ENCODE data around the gene PLCB1.

PLCB1 gene

DNA sequence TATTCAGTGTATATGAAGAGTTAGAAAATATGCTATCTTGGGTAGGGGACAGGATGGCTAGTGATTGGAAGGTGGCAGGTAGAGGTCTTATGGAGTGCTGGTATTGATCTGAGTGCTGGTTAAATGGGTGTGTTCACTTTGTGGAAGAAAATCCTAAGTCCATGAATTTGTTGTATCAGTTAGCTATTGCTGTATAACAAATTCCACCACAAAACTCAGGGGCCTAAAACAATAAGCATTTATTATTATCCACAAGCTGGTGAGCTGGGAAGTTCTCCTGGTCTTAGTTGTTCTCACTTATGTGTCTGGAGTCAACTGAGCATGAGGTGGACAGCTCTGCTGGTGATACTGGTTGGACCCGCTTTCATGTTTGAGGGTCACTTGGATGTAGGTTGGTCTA is 724.6 kb downstream of the PLCB1 start:
- no peak for DNase-seq

DNA sequence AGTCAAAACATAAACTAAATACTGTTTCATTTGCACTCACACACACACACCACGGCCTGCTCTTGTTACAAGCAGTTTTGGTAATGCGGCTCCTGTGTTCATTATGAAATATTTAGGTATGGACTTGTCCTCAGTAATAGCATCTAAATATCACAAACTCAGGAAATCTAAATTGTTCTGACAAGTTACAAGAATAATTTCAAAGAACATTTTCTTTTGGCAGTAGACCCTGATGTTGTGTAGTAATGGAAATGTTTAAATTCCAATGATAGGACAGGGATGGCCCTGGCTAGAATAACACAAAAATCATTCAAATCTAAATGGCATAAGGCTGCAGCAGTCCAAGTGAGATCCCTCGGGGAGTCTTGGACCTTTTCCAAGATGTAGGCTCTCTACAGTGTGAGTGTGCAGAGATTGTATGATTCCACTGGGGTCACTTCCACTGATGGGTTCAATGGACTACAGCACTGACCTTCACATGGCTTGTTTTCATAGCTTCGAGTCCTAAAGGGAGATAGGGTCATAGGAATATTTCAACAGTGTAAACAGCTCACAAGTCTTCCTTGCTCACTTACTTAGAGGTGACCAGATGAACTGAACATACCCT is 726.2 kb downstream of the PLCB1 start:
- DNase-seq = no peak

DNA sequence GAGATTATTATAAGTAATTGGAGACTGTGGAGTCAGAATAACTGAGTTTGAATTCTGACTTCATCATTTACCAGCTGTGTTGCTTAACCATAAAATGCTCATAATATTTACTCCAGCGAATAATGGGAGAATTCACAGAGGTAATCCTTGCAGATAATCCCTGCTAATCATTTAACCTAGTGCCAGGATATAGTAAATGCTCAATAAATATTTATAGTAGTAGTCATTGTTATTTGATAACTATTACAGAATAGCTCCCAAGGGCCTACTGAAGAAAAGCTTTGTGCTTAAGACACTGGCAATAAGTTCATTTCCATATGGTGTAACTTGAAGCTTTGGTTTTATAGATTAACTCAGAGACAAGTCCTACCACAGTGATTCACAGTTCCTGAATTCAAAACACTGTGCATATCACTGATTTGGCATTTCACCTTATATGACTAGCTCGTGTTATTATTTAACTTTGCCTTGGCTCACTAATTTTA is 728.0 kb downstream of the PLCB1 start:
- DNase-seq = no peak

GRCh38 chr20:8862092-8862491 is 730.0 kb downstream of the PLCB1 start:
- no peak for DNase-seq

- DNase-seq = no peak
Observed at GRCh38 chr20:8865636-8866035, 733.6 kb downstream of the PLCB1 start.

- no peak for DNase-seq
Observed at GRCh38 chr20:8867038-8867740, 735.1 kb downstream of the PLCB1 start.

DNA sequence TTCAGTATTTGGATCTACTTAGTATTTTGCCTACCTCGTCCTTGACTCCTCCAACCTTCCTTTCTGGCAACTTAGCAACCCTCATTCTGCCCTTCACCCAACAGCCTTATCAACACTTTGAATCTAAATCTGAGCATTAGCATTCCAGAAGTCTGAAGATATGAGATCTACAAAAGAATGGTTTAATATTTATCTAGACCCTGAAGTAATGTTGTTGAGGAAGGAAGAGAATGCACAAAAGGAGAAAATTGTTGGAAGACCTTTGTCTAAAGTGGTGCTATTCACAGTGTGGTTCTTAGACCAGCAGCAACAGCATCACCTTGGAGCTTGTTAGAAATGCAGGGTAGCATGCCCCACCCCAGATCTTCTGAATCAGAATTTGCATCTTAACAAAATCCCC is 738.6 kb downstream of the PLCB1 start:
- no peak for DNase-seq

- DNase-seq = no peak
Observed at GRCh38 chr20:8874437-8874836, 742.4 kb downstream of the PLCB1 start.

- no peak for DNase-seq
Observed at GRCh38 chr20:8875586-8875985, 743.5 kb downstream of the PLCB1 start.

- no peak for DNase-seq
Observed at GRCh38 chr20:8876366-8876765, 744.3 kb downstream of the PLCB1 start.

- DNase-seq = no peak
Observed at GRCh38 chr20:8877294-8877693, 745.2 kb downstream of the PLCB1 start.

- DNase-seq = no peak
Observed at GRCh38 chr20:8879669-8880068, 747.6 kb downstream of the PLCB1 start.

- DNase-seq = no peak
Observed at GRCh38 chr20:8880085-8880853, 748.2 kb downstream of the PLCB1 start.

DNA sequence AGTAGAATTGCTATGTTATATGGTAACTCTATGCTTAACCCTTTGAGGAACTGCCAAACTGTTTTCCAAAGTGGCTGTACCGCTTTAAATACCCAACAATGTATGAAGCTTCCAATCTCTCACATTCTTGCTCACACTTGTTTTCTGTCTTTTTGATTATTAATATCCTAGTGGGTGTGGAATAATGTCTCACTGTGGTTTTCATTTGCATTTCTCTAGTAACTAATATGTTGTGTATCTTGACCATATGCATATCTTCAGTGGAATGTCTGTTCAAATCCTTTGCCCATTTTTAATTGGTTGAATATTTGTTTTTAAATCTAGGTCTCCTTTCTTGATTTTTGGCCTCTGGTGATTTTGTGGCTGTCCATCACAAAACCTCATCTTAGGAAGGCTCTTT is 759.0 kb downstream of the PLCB1 start:
- no peak for DNase-seq

- no peak for DNase-seq
Observed at GRCh38 chr20:8895472-8895871, 763.4 kb downstream of the PLCB1 start.

DNA sequence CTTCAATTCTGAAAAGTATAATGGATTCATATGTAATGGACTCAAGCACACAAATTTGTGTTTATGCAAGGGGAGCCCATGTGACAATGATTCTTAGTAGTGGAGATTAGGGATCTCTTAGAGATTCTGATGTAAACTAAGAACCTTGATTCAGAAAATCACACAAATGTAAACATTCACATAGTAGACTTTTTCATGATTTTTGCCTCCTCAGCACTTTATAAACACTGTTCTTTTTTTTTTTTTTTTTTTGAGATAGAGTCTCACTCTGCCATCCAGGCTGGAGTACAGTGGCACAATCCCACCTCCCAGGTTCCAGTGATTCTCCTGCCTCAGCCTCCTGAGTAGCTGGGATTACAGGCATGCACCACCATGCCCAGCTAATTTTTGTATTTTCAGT is 766.8 kb downstream of the PLCB1 start:
- no peak for DNase-seq

GRCh38 chr20:8901237-8902025 is 769.4 kb downstream of the PLCB1 start:
- no peak for DNase-seq

- no peak for DNase-seq
Observed at GRCh38 chr20:8903655-8904605, 771.9 kb downstream of the PLCB1 start.

DNA sequence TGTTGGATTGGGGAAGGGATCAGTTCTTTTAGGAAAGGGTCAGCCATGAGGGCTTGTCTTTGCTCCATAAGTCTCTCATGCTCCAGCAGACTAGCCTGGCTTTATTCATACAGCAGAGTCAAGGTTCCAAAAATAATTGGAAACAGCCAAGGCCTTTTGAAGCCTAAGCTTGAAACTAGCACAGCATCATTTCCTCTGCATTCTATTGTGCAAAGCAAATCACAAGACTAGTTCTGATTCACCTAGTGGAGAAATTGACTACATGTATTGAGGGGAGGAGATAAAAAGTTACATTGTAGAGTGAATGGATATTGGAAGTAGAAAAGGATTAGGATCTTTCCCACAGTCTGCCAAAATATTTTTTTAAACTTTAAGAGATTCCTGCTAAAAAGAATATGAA is 777.5 kb downstream of the PLCB1 start:
- no peak for DNase-seq

DNA sequence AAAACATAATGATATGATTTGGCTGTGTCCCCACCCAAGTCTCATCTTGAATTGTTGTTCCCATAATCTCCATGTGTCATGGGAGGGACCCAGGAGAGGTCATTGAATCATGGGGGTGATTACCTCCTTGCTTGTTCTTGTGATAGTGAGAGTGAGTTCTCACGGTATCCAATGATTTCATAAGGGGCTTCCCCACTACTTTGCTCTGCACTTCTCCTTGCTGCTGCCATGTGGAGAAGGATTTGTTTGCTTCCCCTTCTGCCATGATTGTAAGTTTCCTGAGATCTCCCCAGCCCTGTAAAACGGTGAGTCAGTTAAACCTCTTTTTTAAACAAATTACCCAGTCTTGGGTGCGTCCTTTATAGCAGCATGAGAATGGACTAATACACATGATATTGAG is 780.0 kb downstream of the PLCB1 start:
- DNase-seq = no peak

GRCh38 chr20:8912731-8913130 is 780.7 kb downstream of the PLCB1 start:
- peak in 1 of 2 donors; percentile 2 for DNase-seq

GRCh38 chr20:8913456-8913855 is 781.4 kb downstream of the PLCB1 start:
- no peak for DNase-seq
